ENCODE results near the gene BAG1. TPM values are rescaled to one million over a fixed set of nuclear protein-coding genes. Genes with fewer than 3 reads are reported as not detected.

The BAG1 gene
- total RNA-seq, 1 donor from 2014 or later: 58.3 TPM

DNA sequence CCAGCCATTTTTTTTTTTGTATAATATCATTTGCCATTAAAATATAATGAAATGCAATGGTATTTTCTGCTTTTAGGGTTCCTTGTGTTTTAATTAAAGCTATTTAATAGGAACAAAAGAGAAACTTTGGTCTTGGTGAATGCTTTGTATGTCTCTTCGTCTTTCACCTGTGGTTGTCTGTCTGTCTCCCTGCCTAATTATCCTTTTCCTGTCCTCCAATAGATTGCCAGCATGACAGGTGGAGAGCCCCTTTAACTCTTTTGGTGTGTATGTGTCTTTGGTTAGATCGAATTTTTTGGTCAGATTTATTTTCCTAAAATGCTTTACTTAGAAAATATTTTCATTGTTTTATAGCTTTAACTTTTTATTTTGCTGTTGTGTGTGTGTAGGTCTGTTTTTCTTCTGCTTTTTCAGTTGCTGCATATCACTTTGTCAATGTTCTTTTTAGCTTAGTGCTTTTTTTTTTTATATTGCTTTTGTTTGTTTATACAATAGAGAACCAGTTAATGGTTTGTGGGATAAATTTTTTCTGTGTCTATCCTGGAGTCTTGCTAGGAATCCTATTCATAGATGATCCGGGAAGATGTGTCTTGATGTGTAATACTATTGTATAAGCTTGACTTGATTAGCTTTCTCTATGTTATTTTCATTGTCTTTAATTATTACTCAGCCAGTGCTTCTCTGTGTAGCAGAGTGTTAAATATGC, 8.9 kb upstream of the BAG1 start:
- intact Hi-C loops (cut with micrococcal nuclease): no loop called here
- Mint-ChIP-seq H3K4me3 (no peak overlapping the region), H3K4me1 (no peaks in the 10 kb centered on the region), H3K36me3 (ENCODE audit: low read depth) (peaks cover 77% of the 10 kb centered on the region), H3K27ac (no peak overlapping the region), H3K9me3 (no peaks in the 10 kb centered on the region), H3K27me3 (no peaks in the 10 kb centered on the region)
- ATAC-seq (ENCODE audit: low read depth) (no peak), DNase-seq (no peak)
- ChIA-PET CTCF (interaction anchor here (1.8 kb wide), 1 partner anchor 14 kb away, joined by 5 read pairs; no protein-coding TSS in a partner anchor), POLR2A (interaction anchor here (0.6 to 0.9 kb wide), 4 partner anchors 8 to 255 kb away, joined by 3 to 4 read pairs (median 4); partner anchors contain the start of gene BAG1)
- TF ChIP-seq, protein P1, sequence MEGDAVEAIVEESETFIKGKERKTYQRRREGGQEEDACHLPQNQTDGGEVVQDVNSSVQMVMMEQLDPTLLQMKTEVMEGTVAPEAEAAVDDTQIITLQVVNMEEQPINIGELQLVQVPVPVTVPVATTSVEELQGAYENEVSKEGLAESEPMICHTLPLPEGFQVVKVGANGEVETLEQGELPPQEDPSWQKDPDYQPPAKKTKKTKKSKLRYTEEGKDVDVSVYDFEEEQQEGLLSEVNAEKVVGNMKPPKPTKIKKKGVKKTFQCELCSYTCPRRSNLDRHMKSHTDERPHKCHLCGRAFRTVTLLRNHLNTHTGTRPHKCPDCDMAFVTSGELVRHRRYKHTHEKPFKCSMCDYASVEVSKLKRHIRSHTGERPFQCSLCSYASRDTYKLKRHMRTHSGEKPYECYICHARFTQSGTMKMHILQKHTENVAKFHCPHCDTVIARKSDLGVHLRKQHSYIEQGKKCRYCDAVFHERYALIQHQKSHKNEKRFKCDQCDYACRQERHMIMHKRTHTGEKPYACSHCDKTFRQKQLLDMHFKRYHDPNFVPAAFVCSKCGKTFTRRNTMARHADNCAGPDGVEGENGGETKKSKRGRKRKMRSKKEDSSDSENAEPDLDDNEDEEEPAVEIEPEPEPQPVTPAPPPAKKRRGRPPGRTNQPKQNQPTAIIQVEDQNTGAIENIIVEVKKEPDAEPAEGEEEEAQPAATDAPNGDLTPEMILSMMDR (IDR thresholded peaks at IDR 0.05): no peak

DNA sequence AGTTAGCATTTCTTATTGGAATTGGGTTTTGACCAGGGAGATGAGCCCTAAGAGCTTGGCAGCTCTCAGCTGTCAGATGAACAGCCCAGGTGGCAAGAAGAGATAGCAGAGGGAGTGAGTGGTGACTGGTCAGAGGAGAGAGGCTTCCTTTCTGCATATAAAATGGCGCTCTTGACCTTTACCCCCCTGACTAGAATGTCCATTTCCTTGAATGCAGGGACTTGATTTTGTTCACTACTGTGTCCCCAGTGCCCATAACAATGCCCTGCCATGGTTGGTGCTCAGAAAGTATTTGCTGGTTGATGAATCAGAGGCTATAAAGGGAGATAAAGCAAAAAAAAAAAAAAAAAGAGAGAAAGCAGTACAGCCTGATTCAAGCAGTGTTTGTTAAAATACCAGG, 7.6 kb upstream of the BAG1 start:
- peaks cover 6% of the 10 kb centered on the region for H3K4me1 Mint-ChIP-seq
- no peak for DNase-seq
- no peak for ATAC-seq (ENCODE audit: low read depth)
- POLR2A ChIA-PET: no interaction called here
- intact Hi-C loops (cut with micrococcal nuclease): no loop called here
- H3K27ac Mint-ChIP-seq: no peak overlapping the region
- TF ChIP-seq, protein P1 (IDR thresholded peaks at IDR 0.05): no peak
- H3K9me3 Mint-ChIP-seq: no peaks in the 10 kb centered on the region
- CTCF ChIA-PET: interaction anchor here (1.8 kb wide), 1 partner anchor 15 kb away, joined by 5 read pairs; no protein-coding TSS in a partner anchor
- no peak overlapping the region for H3K4me3 Mint-ChIP-seq
- no peaks in the 10 kb centered on the region for H3K27me3 Mint-ChIP-seq
- peaks cover 75% of the 10 kb centered on the region for H3K36me3 Mint-ChIP-seq (ENCODE audit: low read depth)

DNA sequence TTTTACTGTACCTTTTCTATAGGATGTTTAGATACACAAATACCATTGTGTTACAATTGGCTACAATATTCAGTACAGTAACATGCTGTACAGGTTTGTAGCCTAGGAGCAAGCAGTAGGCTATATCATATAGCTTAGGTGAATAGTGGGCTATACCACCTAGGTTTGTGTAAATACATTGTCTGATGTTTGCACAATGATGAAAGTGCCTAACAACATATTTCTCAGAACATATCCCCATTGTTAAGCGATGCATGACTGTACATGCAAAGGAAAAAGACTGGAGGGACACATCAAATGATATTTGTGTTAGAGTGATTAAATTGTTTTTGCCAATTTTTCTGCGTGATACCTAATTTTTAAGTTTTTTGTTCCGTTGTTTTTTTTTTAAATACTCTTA, 5.6 kb upstream of the BAG1 start:
- ATAC-seq (ENCODE audit: low read depth) (no peak), DNase-seq (no peak)
- ChIA-PET CTCF (no interaction called here), POLR2A (no interaction called here)
- Mint-ChIP-seq H3K27ac (no peak overlapping the region), H3K27me3 (no peaks in the 10 kb centered on the region), H3K9me3 (no peaks in the 10 kb centered on the region), H3K4me3 (no peak overlapping the region), H3K4me1 (peaks cover 21% of the 10 kb centered on the region), H3K36me3 (ENCODE audit: low read depth) (peaks cover 72% of the 10 kb centered on the region)
- intact Hi-C loops (cut with micrococcal nuclease): no loop called here
- TF ChIP-seq, protein P1 (IDR thresholded peaks at IDR 0.05): no peak

DNA sequence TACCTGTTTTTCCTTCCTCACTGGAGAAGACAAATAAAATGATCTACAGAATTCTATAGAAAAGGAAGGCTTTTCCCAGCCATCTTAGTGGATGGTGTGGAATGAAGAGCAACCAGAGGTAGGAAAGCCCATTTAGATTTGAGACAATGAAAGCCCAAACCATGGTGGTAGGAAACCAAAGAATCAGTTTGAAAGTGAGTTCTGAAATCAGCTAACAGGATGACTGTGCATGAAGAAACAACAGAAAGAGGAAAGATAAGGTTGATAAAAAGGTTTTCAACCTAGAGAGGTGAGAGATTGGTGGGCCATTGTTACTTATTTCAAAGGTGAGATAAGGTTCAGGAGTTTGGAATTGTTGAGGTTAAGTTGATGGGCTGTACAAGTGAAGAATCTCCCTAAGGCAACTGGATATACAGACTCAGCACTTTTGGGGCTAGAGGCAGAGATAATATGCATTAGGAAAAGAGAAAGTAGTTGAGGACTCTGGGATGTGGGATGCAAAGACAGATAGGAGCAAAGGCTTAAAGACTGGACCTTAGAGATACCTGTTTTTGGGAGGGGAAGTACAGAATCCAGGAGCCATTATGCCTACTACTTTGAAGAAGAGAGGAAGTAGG, 2.8 kb upstream of the BAG1 start:
- Mint-ChIP-seq H3K9me3 (no peaks in the 10 kb centered on the region), H3K4me3 (no peak overlapping the region), H3K4me1 (peaks cover 39% of the 10 kb centered on the region), H3K36me3 (ENCODE audit: low read depth) (peaks cover 65% of the 10 kb centered on the region), H3K27ac (peak overlapping the region; percentile 20), H3K27me3 (no peaks in the 10 kb centered on the region)
- ChIA-PET POLR2A (interaction anchor here (0.7 to 1.8 kb wide), 4 partner anchors 23 to 41 kb away, joined by 3 to 8 read pairs (median 4); partner anchors contain the start of gene NFX1), CTCF (no interaction called here)
- TF ChIP-seq, protein P1 (IDR thresholded peaks at IDR 0.05): no peak
- DNase-seq (no peak), ATAC-seq (ENCODE audit: low read depth) (no peak)
- intact Hi-C loops (cut with micrococcal nuclease): no loop called here

GRCh38 chr9:33265211-33265865, 830 bp upstream of the BAG1 start:
- DNase-seq (no peak), ATAC-seq (ENCODE audit: low read depth) (no peak)
- Mint-ChIP-seq H3K4me3 (peak overlapping the region; percentile 93), H3K27me3 (no peaks in the 10 kb centered on the region), H3K27ac (peak overlapping the region; percentile 97), H3K36me3 (ENCODE audit: low read depth) (peaks cover 63% of the 10 kb centered on the region), H3K9me3 (no peaks in the 10 kb centered on the region), H3K4me1 (peaks cover 39% of the 10 kb centered on the region)
- intact Hi-C loops (cut with micrococcal nuclease): no loop called here
- TF ChIP-seq, protein P1 (IDR thresholded peaks at IDR 0.05): no peak
- CTCF ChIA-PET: interaction anchor here (1.1 kb wide), 1 partner anchor 25 kb away, joined by 3 read pairs; the partner anchor contains the start of gene NFX1
- POLR2A ChIA-PET: interaction anchor here (0.5 to 2.2 kb wide), 6 partner anchors 8 to 240 kb away, joined by 3 to 15 read pairs (median 6); partner anchors contain the start of genes B4GALT1, DNAJA1 and NFX1
